IPS-NIHi7 (cell line): ENCODE measurements around the gene ADAMTS6.
"Not testable (repeated sequence)": the region's sequence is repeated elsewhere in the genome, so short reads cannot be mapped to it uniquely, and the experiment has no call there.

ENCODE experiments used
- DNase-seq: peaks from one replicate; pipeline ENCODE4 v3.0.0; 2012; ENCODE audit warnings: mixed read lengths; ENCODE audit errors: extremely low spot score

The ADAMTS6 gene

GRCh38 chr5:65197531-65198455 lies 283.9 kb downstream of the ADAMTS6 start:
- no peak for DNase-seq

DNA sequence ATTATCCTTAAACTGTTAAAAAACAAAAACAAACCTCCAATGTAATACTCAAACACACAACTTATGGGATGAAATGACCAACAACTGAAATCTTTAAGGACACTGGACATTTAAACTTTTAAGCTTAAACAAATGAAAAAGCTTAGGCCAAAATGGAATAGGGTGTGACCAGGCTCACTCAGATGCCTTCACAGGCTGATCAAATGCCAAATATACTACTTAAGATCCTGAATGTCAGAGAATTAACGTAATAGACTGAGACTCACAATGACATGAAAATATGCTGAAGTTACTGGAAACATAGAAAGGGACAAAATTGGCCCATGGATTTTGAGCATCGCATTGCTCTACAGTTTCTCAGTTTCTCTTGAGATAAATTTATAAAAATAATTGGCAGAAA lies 286.8 kb downstream of the ADAMTS6 start:
- no peak for DNase-seq

DNA sequence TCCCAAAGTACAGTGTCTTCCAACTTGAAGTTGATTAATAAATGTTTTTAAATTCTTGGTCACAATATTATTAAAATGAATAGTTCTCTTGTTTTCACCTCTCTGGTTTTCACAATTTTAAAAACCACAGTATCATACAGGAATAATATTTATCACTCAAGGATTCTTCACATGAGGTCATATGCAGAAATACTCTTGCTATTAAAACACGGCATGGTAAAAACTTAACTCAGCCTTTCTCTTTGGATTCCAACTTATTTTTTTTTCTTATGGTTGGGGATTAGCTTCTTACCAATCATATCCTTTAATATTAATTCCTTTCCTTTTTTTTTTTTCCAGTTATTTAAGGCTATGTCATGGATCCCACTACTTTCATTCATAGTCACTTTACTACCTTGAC lies 289.4 kb downstream of the ADAMTS6 start:
- no peak for DNase-seq

DNA sequence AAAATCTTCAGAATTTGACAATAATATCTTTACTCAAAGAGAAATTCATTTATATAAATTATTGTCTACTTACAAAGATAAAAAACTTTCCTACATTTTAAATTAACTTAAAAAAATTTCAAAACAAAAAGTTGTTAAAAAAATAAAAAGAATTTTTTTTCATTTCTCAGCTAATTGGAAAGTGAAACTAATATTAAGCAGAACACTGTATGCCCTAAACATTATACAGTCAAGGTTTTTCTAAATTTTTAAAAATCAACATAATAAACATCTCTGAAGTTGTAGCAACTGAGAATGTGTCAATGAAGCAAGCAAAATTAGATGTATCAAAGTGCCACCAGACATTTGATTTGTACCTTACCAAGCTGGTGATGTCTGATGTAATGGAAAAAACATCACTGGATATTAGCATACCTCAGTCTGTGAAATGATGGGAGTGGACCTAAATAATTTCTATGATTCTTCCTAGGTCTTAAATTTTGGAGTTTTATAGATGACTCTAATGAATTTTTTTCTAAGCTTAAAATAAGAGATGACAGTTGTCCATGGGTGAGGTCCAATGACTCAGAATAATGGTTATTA lies 290.1 kb downstream of the ADAMTS6 start:
- DNase-seq = no peak

GRCh38 chr5:65190328-65191053 lies 291.2 kb downstream of the ADAMTS6 start:
- DNase-seq = no peak

DNA sequence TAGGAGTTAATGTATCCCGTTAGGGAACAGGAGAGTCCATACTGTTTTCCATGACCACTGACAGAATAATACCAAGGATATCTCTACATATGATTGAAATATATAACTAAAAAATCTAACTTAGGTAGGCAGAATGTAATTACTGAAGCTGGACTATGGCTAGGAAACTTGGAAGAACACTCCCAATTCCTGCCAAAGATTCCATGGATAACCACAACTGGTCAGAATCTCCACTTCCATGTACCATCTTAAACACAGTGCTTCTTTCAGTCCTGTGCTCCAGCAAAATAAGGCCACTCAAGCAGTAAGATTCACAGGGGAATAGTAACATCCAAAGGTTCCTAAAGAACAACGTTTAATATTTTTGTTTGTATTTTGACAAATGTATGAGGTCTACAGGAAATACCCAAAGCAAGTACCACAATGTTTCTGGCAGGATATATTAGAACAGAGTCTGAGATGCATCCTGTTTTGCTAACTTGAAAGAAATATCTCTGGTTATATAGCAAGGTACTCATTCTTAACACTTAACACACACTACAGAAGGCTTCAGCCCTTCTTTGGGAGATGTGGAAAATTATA lies 295.0 kb downstream of the ADAMTS6 start:
- no peak for DNase-seq

GRCh38 chr5:65185468-65185867 lies 296.3 kb downstream of the ADAMTS6 start:
- no peak for DNase-seq

GRCh38 chr5:65184780-65185179 lies 296.9 kb downstream of the ADAMTS6 start:
- DNase-seq = no peak

DNA sequence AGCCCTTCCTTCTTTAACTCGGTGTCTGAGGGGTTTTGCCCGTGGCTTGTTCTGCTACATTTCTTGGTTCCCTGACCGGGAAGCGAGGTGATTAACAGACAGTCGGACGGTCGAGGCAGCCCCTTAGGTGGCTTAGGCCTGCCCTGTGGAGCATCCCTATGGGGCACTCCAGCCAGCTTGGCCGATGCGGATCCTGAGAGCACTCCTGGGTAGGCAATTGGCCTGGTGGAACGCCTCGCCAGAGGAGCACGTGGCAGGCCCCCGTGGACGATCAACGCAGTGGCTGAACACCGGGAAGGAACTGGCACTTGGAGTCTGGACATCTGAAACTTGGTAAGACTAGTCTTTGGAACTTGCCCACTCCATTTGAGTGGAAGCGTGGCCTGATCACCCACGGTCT lies 307.5 kb downstream of the ADAMTS6 start:
- DNase-seq = not testable (repeated sequence)

- DNase-seq = no peak
These were observed 308.6 kb downstream of the ADAMTS6 start for GRCh38 chr5:65173130-65173525.

DNA sequence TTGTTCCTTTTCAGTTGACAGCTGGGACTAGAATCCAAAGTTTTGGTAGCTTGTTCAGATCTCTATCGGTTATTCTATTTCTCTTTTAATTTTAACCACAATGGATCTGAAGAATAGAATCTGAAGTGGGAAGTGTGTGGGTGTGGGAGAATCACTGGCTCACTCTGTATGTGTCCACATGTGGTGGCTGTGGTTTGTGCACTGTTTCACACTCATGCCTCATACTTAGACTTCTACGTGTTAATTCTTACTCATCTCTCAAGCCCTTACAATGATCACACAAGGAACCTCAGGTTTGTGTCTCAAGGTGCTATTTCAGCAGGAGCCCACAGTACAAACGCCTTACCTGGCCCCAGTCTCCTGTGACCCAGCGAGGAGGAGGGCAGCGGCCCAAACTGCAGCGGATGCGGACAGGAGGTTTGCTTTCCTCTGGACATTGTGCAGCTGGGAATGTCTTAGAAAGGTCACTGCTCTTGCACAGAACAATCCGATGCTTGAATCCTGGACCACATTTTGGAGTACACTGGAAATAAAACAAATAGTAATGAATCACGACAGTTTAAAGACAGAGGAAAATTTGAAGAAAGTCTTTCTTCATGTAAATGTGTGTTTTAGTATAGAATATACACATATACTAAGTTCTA lies 309.1 kb downstream of the ADAMTS6 start:
- no peak for DNase-seq

DNA sequence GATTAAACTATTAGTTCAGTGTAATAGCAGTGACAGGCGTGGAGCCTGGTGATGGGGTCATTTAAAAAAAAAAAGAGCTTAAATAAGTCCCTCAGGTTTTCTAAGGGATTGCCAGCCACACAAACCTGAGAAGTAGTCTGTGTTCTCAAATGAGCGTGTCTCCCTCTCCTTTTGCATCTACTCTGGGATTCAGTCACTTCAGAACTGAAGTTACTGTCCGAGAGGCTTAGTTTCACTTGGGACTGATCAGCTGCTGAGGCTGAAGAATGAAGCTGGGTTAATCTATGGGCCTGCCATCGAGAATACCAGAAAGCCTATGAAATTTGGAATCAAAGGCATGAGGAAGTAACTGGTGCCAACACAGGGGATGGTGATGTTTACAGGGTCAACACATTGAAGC lies 310.1 kb downstream of the ADAMTS6 start:
- no peak for DNase-seq

- no peak for DNase-seq
These were observed 318.0 kb downstream of the ADAMTS6 start for GRCh38 chr5:65163698-65164097.

DNA sequence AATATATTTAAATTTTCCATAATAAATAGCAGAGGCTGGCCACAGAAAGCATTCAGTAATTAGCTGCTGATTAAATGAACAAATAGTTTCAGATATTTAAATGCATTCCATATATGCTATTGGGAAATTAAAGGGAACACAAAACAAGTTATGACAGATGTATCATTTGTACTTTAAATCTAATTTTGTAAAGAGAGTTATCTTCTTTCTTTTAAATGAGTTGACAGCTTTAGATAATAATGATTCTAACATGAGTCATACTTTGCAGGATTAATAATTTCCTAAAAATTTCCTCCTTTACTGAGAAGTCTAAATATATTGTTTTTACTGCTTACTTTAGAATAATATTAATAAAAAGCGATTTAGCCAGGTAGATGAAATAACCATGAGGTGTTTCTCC lies 320.1 kb downstream of the ADAMTS6 start:
- no peak for DNase-seq

- DNase-seq = no peak
These were observed 323.7 kb downstream of the ADAMTS6 start for GRCh38 chr5:65157906-65158603.

DNA sequence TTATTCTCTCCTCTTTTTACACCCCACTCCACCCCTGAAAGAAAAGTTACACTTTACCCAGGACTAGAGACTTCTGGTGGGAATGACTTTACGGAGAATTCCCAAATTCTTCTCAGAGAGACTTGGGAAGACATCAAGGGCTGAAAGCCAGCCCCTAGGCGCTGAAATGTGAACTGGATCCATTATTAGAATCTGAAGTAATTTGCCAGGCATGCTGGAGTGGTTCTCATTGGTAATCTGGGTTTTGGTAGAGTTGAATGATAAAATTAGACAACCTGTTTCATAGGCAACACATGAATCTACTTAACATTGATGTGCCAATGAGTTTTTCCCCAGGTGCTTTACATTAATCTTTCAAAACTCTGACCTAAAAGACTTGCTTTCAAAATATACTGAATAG lies 324.8 kb downstream of the ADAMTS6 start:
- no peak for DNase-seq

GRCh38 chr5:65152131-65152530 lies 329.6 kb downstream of the ADAMTS6 start:
- DNase-seq = no peak

DNA sequence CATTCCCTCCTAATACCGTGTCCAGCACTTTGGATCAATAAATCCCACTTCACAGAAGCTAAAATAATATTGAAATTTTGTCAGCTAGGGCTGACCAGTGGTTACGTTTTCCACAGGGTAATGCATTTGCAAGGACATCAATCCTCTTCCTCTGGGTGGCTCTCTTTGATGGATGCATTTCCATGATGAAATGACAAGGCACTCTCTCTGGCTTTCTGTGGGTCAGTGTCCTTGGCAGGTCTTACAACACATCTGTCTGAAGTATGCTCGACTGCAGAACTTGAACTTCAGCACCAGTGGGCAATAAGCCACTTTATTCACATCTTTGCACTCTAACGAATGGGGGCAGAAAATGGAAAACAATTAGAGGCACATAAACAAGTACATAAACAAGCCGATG lies 330.1 kb downstream of the ADAMTS6 start:
- no peak for DNase-seq

- DNase-seq = no peak
These were observed 331.0 kb downstream of the ADAMTS6 start for GRCh38 chr5:65150599-65151304.

GRCh38 chr5:65149827-65150226 lies 331.9 kb downstream of the ADAMTS6 start:
- no peak for DNase-seq
